Omental fat pad (tissue), 4 donors: ENCODE results near the gene OAS3. TPM values are rescaled to one million over a fixed set of nuclear protein-coding genes. Genes with fewer than 3 reads are reported as not detected.
"Not testable (repeated sequence)": the region's sequence is repeated elsewhere in the genome, so short reads cannot be mapped to it uniquely, and the experiment has no call there.

Experiments
- ATAC-seq: fragments of 150-250 bp; one replicate; pipeline ENCODE4 v1.9.1; 2016; ENCODE audit warnings: mild to moderate bottlenecking, moderate library complexity; ENCODE audit not compliant: low FRiP score
- DNase-seq: peaks from one replicate; pipeline ENCODE4 v3.0.0-alpha.2; 2019; ENCODE audit warnings: low spot score
- total RNA-seq, 4 donors: library from RNA; depleted of rRNA; stranded (reverse); fragments of >200 nt; gene quantifications; one replicate each; pipeline ENCODE4 v1.1.0, GENCODE V29; 2016
- TF ChIP-seq, protein P1 (sequence below), 3 donors: fragments of 450-650 bp; IDR thresholded peaks; one replicate each; pipeline ENCODE4 v1.5.1; 2016 to 2017; ENCODE audit warnings: antibody characterized with exemption in 3 of 3, mild to moderate bottlenecking in 3 of 3, moderate library complexity in 2 of 3

The OAS3 gene
- total RNA-seq, 4 donors from 2014 or later, result 5.8 to 46.3 (median 17.7) TPM

- TF ChIP-seq, protein P1, sequence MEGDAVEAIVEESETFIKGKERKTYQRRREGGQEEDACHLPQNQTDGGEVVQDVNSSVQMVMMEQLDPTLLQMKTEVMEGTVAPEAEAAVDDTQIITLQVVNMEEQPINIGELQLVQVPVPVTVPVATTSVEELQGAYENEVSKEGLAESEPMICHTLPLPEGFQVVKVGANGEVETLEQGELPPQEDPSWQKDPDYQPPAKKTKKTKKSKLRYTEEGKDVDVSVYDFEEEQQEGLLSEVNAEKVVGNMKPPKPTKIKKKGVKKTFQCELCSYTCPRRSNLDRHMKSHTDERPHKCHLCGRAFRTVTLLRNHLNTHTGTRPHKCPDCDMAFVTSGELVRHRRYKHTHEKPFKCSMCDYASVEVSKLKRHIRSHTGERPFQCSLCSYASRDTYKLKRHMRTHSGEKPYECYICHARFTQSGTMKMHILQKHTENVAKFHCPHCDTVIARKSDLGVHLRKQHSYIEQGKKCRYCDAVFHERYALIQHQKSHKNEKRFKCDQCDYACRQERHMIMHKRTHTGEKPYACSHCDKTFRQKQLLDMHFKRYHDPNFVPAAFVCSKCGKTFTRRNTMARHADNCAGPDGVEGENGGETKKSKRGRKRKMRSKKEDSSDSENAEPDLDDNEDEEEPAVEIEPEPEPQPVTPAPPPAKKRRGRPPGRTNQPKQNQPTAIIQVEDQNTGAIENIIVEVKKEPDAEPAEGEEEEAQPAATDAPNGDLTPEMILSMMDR (IDR thresholded peaks at IDR 0.05), result no peak
- DNase-seq (no peak), ATAC-seq (no peak)
Measured at GRCh38 chr12:112909693-112910092, 28.6 kb upstream of the OAS3 start.

- DNase-seq (no peak), ATAC-seq (no peak)
- TF ChIP-seq, protein P1 (IDR thresholded peaks at IDR 0.05), result no peak
Measured at GRCh38 chr12:112913038-112913688, 25.1 kb upstream of the OAS3 start.

- DNase-seq, ATAC-seq: not testable (repeated sequence)
Measured at GRCh38 chr12:112913888-112914287, 24.4 kb upstream of the OAS3 start.

- no peak for DNase-seq
- ATAC-seq, result no peak
- TF ChIP-seq, protein P1 (IDR thresholded peaks at IDR 0.05), result no peak
Measured at GRCh38 chr12:112916270-112916669, 22.0 kb upstream of the OAS3 start.

DNA sequence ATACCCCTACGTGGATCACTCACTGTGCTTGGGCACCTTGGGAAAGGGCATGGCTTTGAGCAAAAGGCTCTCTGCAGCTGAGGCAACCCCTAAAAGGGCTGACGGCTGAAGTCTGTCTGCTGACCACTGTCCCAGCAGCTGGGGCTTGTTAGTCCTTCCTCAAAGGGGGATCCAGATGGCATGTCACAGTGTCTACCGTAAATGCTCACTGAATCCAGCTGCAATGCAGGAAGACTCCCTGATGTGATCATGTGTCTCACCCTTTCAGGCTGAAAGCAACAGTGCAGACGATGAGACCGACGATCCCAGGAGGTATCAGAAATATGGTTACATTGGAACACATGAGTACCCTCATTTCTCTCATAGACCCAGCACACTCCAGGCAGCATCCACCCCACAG lies 19.2 kb upstream of the OAS3 start:
- ATAC-seq, result no peak
- TF ChIP-seq, protein P1 (IDR thresholded peaks at IDR 0.05), result no peak
- DNase-seq, result no peak

GRCh38 chr12:112924986-112925385 lies 13.3 kb upstream of the OAS3 start:
- TF ChIP-seq, protein P1 (IDR thresholded peaks at IDR 0.05), result no peak
- ATAC-seq, result no peak
- no peak for DNase-seq

DNA sequence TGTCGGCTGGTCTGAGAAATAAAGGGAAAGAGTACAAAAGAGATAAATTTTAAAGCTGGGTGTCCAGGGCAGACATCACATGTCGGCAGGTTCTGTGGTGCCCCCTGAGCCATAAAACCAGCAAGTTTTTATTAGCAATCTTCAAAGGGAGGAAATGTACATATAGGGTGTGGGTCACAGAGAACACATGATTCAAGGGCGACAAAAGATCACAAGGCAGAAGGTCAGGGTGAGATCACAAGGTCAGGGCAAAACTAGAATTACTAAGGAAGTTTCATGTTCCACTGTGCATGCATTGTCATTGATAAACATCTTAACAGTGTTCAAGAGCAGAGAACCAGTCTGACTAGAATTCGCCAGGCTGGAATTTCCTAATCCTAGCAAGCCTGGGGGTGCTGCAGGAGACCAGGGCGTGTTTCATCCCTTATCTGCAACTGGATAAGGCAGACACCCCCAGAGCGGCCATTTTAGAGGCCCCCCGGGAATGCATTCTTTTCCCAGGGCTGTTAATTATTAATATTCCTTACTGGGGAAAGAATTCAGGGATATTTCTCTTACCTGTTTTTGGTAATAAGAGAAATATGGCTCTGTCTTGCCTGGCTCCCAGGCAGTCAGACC lies 11.7 kb upstream of the OAS3 start:
- DNase-seq, ATAC-seq: not testable (repeated sequence)

- DNase-seq, result no peak
- TF ChIP-seq, protein P1 (IDR thresholded peaks at IDR 0.05), result no peak
- no peak for ATAC-seq
Measured at GRCh38 chr12:112927475-112927874, 10.8 kb upstream of the OAS3 start.
